Activated CD4-positive, alpha-beta T cell treated with anti-CD3 and anti-CD28 coated beads, Interleukin-2, amount 50 U/mL, for 24 hours (primary cell): ENCODE results near the gene LZIC.
"Not testable (repeated sequence)": the region's sequence is repeated elsewhere in the genome, so short reads cannot be mapped to it uniquely, and the experiment has no call there.

Experiments used
- DNase-seq, 2 donors: peaks; one replicate each; pipeline ENCODE4 v3.0.0-alpha.2; 2020; ENCODE audit warnings: low read depth in 1 of 2, low spot score in 1 of 2

The LZIC gene

GRCh38 chr1:9942939-9943788 is at the start of gene LZIC, which contains the start of gene NMNAT1:
Gene LZIC, minus strand, starts transcription at chr1:9943391. Its CDS starts 6,772 bp downstream, at chr1:9936619.
Gene NMNAT1, plus strand, starts transcription at chr1:9943475. Its CDS starts 28,599 bp downstream, at chr1:9972074.
- peak; percentile 83 to 85 for DNase-seq

- DNase-seq: no peak
Measured at GRCh38 chr1:9992910-9993309, 49.7 kb upstream of the LZIC start.

- no peak for DNase-seq
Measured at GRCh38 chr1:9990944-9991343, 47.8 kb upstream of the LZIC start.

GRCh38 chr1:9989773-9990172 is 46.6 kb upstream of the LZIC start:
- DNase-seq: no peak

GRCh38 chr1:9985001-9985400 is 41.8 kb upstream of the LZIC start:
- no peak for DNase-seq

GRCh38 chr1:9984253-9984652 is 41.1 kb upstream of the LZIC start:
- DNase-seq: no peak

- DNase-seq: no peak
Measured at GRCh38 chr1:9960706-9961562, 17.7 kb upstream of the LZIC start.

- no peak for DNase-seq
Measured at GRCh38 chr1:9960011-9960410, 16.8 kb upstream of the LZIC start.

GRCh38 chr1:9957726-9958125 is 14.5 kb upstream of the LZIC start:
- no peak for DNase-seq

GRCh38 chr1:9946315-9946714 is 3.1 kb upstream of the LZIC start:
- no peak for DNase-seq

GRCh38 chr1:9942399-9942938 is 722 bp downstream of the LZIC start:
- peak; percentile 1 to 4 for DNase-seq

- DNase-seq: no peak
Measured at GRCh38 chr1:9929431-9930385, 13.5 kb downstream of the LZIC start.

- no peak for DNase-seq
Measured at GRCh38 chr1:9927259-9927658, 15.9 kb downstream of the LZIC start.

- DNase-seq: no peak
Measured at GRCh38 chr1:9922342-9922741, 20.8 kb downstream of the LZIC start.

- DNase-seq: no peak
Measured at GRCh38 chr1:9920606-9921005, 22.6 kb downstream of the LZIC start.

- DNase-seq: no peak
Measured at GRCh38 chr1:9917901-9918300, 25.3 kb downstream of the LZIC start.

GRCh38 chr1:9917495-9917894 is 25.7 kb downstream of the LZIC start:
- DNase-seq: not testable (repeated sequence)

- DNase-seq: no peak
Measured at GRCh38 chr1:9916452-9916851, 26.7 kb downstream of the LZIC start.

GRCh38 chr1:9914610-9914937 is 28.6 kb downstream of the LZIC start:
- DNase-seq: no peak

GRCh38 chr1:9912264-9912936 is 30.8 kb downstream of the LZIC start:
- no peak for DNase-seq
